Neural cell (in vitro differentiated cells): ENCODE results near the gene CFAP299.

ENCODE experiments used
- EP300 ChIP-seq: fragments of 450-650 bp; conservative IDR thresholded peaks from 2 replicates; pipeline ENCODE4 v1.6.1; 2014; ENCODE audit warnings: antibody characterized with exemption, mild to moderate bottlenecking, moderate library complexity; ENCODE audit not compliant: poor library complexity, severe bottlenecking
- EZH2 ChIP-seq: fragments of 200-600, 300-800 bp; shearing (Covaris generic), sonication (generic); IDR thresholded peaks from 2 replicates; pipeline ENCODE4 v1.6.1; 2014; ENCODE audit warnings: antibody characterized with exemption, low read length, borderline replicate concordance, mild to moderate bottlenecking; ENCODE audit not compliant: insufficient read depth, poor library complexity, severe bottlenecking
- POLR2AphosphoS5 ChIP-seq: IDR thresholded peaks from 2 replicates; pipeline ENCODE4 v1.6.1; 2012
- RAD21 ChIP-seq: fragments of 450-650 bp; conservative IDR thresholded peaks from 2 replicates; pipeline ENCODE4 v1.6.1; 2014; ENCODE audit warnings: antibody characterized with exemption, mild to moderate bottlenecking, moderate library complexity
- SMC3 ChIP-seq: fragments of 450-650 bp; conservative IDR thresholded peaks from 2 replicates; pipeline ENCODE4 v1.6.1; 2014; ENCODE audit warnings: antibody characterized with exemption, mild to moderate bottlenecking, moderate library complexity; ENCODE audit not compliant: poor library complexity
- TAF1 ChIP-seq: IDR thresholded peaks from 2 replicates; pipeline ENCODE4 v1.6.1; 2012; ENCODE audit warnings: low read depth
- TF ChIP-seq, protein P1 (sequence below): fragments of 450-650 bp; IDR thresholded peaks from 2 replicates; pipeline ENCODE4 v1.5.1; 2014; ENCODE audit warnings: antibody characterized with exemption, mild to moderate bottlenecking, moderate library complexity; ENCODE audit not compliant: poor library complexity, severe bottlenecking
- TF ChIP-seq, protein P2 (sequence below): IDR thresholded peaks from 2 replicates; pipeline ENCODE4 v1.6.1; 2012; ENCODE audit warnings: borderline replicate concordance

DNA sequence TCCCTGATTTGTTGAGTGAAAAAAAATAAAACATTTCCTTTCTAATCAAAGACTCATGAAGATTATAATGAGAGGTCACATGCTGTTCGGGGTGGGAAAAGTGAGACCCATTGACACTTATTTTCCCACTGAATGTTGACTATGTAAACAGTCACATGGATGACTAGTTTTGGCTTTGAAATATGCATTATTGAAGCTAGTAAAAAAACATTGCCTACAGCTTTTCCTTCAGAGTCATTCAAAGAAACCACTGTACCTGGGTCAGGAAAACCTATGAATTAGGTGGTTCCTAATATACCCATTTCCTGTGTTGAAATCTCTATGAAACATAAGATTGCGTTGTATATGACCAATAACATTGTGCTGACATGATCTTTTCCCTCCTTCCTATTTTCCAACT is 251.2 kb downstream of the CFAP299 start:
- TF ChIP-seq RAD21 = no peak
- TF ChIP-seq, protein P1, sequence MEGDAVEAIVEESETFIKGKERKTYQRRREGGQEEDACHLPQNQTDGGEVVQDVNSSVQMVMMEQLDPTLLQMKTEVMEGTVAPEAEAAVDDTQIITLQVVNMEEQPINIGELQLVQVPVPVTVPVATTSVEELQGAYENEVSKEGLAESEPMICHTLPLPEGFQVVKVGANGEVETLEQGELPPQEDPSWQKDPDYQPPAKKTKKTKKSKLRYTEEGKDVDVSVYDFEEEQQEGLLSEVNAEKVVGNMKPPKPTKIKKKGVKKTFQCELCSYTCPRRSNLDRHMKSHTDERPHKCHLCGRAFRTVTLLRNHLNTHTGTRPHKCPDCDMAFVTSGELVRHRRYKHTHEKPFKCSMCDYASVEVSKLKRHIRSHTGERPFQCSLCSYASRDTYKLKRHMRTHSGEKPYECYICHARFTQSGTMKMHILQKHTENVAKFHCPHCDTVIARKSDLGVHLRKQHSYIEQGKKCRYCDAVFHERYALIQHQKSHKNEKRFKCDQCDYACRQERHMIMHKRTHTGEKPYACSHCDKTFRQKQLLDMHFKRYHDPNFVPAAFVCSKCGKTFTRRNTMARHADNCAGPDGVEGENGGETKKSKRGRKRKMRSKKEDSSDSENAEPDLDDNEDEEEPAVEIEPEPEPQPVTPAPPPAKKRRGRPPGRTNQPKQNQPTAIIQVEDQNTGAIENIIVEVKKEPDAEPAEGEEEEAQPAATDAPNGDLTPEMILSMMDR = no peak
- no peak for TF ChIP-seq POLR2AphosphoS5
- TF ChIP-seq TAF1 = no peak
- TF ChIP-seq, protein P2, sequence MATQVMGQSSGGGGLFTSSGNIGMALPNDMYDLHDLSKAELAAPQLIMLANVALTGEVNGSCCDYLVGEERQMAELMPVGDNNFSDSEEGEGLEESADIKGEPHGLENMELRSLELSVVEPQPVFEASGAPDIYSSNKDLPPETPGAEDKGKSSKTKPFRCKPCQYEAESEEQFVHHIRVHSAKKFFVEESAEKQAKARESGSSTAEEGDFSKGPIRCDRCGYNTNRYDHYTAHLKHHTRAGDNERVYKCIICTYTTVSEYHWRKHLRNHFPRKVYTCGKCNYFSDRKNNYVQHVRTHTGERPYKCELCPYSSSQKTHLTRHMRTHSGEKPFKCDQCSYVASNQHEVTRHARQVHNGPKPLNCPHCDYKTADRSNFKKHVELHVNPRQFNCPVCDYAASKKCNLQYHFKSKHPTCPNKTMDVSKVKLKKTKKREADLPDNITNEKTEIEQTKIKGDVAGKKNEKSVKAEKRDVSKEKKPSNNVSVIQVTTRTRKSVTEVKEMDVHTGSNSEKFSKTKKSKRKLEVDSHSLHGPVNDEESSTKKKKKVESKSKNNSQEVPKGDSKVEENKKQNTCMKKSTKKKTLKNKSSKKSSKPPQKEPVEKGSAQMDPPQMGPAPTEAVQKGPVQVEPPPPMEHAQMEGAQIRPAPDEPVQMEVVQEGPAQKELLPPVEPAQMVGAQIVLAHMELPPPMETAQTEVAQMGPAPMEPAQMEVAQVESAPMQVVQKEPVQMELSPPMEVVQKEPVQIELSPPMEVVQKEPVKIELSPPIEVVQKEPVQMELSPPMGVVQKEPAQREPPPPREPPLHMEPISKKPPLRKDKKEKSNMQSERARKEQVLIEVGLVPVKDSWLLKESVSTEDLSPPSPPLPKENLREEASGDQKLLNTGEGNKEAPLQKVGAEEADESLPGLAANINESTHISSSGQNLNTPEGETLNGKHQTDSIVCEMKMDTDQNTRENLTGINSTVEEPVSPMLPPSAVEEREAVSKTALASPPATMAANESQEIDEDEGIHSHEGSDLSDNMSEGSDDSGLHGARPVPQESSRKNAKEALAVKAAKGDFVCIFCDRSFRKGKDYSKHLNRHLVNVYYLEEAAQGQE = no peak
- TF ChIP-seq EZH2 = no peak
- no peak for TF ChIP-seq EP300
- TF ChIP-seq SMC3 = no peak
